HG02870 (cell line): ENCODE results near the gene IL2RG.

Experiments used
- ATAC-seq: cut with Tn5 transposase; IDR thresholded peaks from one replicate; pipeline ENCODE4 v1.9.1; 2021; ENCODE audit warnings: mild to moderate bottlenecking, moderate library complexity; ENCODE audit not compliant: unreplicated experiment

IL2RG gene

GRCh38 chrX:71081330-71082123, 29.9 kb downstream of the IL2RG start:
- ATAC-seq: no peak

GRCh38 chrX:71070531-71070930, 40.8 kb downstream of the IL2RG start:
- ATAC-seq: no peak

GRCh38 chrX:71068044-71068918, 43.1 kb downstream of the IL2RG start, which contains the start of gene SNX12:
SNX12 (minus strand) TSS chrX:71068334; CDS start chrX:71068306, 28 bp downstream.
- ATAC-seq: peak; percentile 93

- peak; percentile 3 for ATAC-seq
Measured at GRCh38 chrX:71067712-71068043, 43.7 kb downstream of the IL2RG start.

GRCh38 chrX:71067089-71067488, 44.3 kb downstream of the IL2RG start:
- no peak for ATAC-seq

- no peak for ATAC-seq
Measured at GRCh38 chrX:71060127-71060526, 51.2 kb downstream of the IL2RG start.

- no peak for ATAC-seq
Measured at GRCh38 chrX:71057848-71058530, 53.4 kb downstream of the IL2RG start.
